Activated CD8-positive, alpha-beta T cell treated with anti-CD3 and anti-CD28 coated beads for 36 hours (primary cell): ENCODE results near the gene CEP250. TPM values are rescaled to one million over a fixed set of nuclear protein-coding genes. Genes with fewer than 3 reads are reported as not detected.
A peak's percentile ranks its signal among the peaks of the same experiment; 100 is the strongest.
"Not testable (repeated sequence)": the region's sequence is repeated elsewhere in the genome, so short reads cannot be mapped to it uniquely, and the experiment has no call there.

Source experiments
- ATAC-seq: fragments of 200-7000 bp; cut with Tn5 transposase; one replicate; pipeline ENCODE4 v1.10.0; 2021; ENCODE audit warnings: mild to moderate bottlenecking, moderate library complexity
- CTCF ChIA-PET: fragments of 350-600 bp; sonication (Branson Sonifier 250); formaldehyde crosslinking; loops from one replicate; lab custom pipeline; 2021; ENCODE audit warnings: antibody characterized with exemption; lab: Charles Lee
- POLR2A ChIA-PET: fragments of 350-600 bp; sonication (Branson Sonifier 250); formaldehyde crosslinking; loops from one replicate; lab custom pipeline; 2021; ENCODE audit warnings: antibody characterized with exemption; lab: Charles Lee
- DNase-seq: peaks from one replicate; pipeline ENCODE4 v3.0.0-alpha.2; 2020
- H3K27ac Mint-ChIP-seq: one replicate; pipeline ENCODE4 v1.8.0; 2021; ENCODE audit warnings: mild to moderate bottlenecking, mixed read lengths
- H3K27me3 Mint-ChIP-seq: one replicate; pipeline ENCODE4 v1.8.0; 2021; ENCODE audit warnings: mixed read lengths
- H3K36me3 Mint-ChIP-seq: one replicate; pipeline ENCODE4 v1.8.0; 2021; ENCODE audit warnings: low read depth, mixed read lengths
- H3K4me1 Mint-ChIP-seq: one replicate; pipeline ENCODE4 v1.8.0; 2021; ENCODE audit warnings: low read depth, mixed read lengths
- H3K4me3 Mint-ChIP-seq: one replicate; pipeline ENCODE4 v1.8.0; 2021; ENCODE audit warnings: mild to moderate bottlenecking, moderate library complexity, mixed read lengths
- H3K9me3 Mint-ChIP-seq: one replicate; pipeline ENCODE4 v1.8.0; 2021; ENCODE audit warnings: mixed read lengths
- intact Hi-C: fragments of 100-400 bp; cut with micrococcal nuclease; formaldehyde crosslinking; loops from one replicate; pipeline ENCODE4 v1.10.0; 2022
- total RNA-seq, 2 experiments: library from RNA; stranded (reverse); gene quantifications; one replicate each; pipeline ENCODE4 v1.2.3, GENCODE V29; 2021
- TF ChIP-seq, protein P1 (sequence below): fragments of 200-600 bp; IDR thresholded peaks from one replicate; pipeline ENCODE4 v1.8.0; 2022; ENCODE audit warnings: antibody characterized with exemption, mild to moderate bottlenecking

Gene CEP250
- total RNA-seq, 2 experiments from 2014 or later: 56.0 to 60.3 TPM

DNA sequence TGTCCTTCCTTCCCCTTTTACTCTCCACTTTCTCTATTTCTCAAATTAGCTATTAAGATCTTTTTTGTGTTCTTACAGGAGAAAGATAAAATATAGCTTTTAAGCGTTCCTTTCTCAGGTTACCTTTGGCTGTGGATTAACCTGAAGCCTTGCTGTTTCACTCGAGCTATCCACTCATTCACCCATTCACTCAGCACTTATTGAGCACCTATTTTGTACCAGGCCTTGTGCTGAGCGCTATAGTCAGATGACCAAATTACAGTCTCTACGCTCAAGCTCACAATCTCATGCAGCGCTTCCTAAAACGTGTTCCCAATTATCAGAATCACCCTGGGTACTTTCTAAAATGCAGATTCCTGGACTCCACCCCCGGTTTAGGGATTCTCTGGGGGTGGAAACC lies 1.8 kb upstream of the CEP250 start:
- TF ChIP-seq, protein P1, sequence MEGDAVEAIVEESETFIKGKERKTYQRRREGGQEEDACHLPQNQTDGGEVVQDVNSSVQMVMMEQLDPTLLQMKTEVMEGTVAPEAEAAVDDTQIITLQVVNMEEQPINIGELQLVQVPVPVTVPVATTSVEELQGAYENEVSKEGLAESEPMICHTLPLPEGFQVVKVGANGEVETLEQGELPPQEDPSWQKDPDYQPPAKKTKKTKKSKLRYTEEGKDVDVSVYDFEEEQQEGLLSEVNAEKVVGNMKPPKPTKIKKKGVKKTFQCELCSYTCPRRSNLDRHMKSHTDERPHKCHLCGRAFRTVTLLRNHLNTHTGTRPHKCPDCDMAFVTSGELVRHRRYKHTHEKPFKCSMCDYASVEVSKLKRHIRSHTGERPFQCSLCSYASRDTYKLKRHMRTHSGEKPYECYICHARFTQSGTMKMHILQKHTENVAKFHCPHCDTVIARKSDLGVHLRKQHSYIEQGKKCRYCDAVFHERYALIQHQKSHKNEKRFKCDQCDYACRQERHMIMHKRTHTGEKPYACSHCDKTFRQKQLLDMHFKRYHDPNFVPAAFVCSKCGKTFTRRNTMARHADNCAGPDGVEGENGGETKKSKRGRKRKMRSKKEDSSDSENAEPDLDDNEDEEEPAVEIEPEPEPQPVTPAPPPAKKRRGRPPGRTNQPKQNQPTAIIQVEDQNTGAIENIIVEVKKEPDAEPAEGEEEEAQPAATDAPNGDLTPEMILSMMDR: no peak
- CTCF ChIA-PET: interaction anchor here (0.7 to 3.5 kb wide), 8 partner anchors 8 to 149 kb away, joined by 3 to 30 read pairs (median 8); no protein-coding TSS in a partner anchor
- H3K9me3 Mint-ChIP-seq: no peaks in the 10 kb centered on the region

DNA sequence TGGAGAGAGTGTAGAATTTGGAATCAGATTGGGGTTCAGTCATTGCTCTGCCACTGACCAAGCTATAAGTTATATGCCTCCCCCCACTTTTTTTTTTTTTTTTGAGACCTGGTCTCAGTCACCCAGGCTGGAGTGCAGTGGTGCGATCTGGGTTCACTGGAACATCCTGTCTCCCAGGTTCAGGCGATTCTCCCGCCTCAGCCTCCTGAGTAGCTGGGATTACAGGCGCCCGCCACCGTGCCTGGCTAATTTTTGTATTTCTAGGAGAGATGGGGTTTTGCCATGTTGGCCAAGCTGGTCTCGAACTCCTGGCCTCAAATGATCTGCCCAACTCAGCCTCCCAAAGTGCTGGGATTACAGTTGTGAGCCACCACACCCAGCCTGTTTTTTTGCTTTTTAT lies 1.3 kb downstream of the CEP250 start:
- H3K9me3 Mint-ChIP-seq, H3K36me3 Mint-ChIP-seq, DNase-seq, H3K27me3 Mint-ChIP-seq, intact Hi-C loops, ATAC-seq, H3K27ac Mint-ChIP-seq: not testable (repeated sequence)
- CTCF ChIA-PET: interaction anchor here (0.7 to 4.5 kb wide), 7 partner anchors 10 to 497 kb away, joined by 3 to 26 read pairs (median 4); partner anchors contain the start of gene SCAND1
- H3K4me3 Mint-ChIP-seq: peak overlapping the region; percentile 90
- POLR2A ChIA-PET: interaction anchor here (0.6 to 3.1 kb wide), 7 partner anchors 10 to 457 kb away, joined by 3 to 19 read pairs (median 6); no protein-coding TSS in a partner anchor
- H3K4me1 Mint-ChIP-seq: peaks cover 22% of the 10 kb centered on the region

More for the DNA sequence above, 1.8 kb upstream of the CEP250 start:
- H3K4me3 Mint-ChIP-seq: peak overlapping the region; percentile 90
- DNase-seq (no peak), ATAC-seq (no peak)
- H3K4me1 Mint-ChIP-seq: peaks cover 21% of the 10 kb centered on the region
- H3K27ac Mint-ChIP-seq: peak overlapping the region; percentile 99
- POLR2A ChIA-PET: interaction anchor here (0.5 to 2.2 kb wide), 3 partner anchors 89 to 1817 kb away, joined by 5 to 8 read pairs (median 6); partner anchors contain the start of gene ERGIC3
- intact Hi-C loops: no loop called here
- no peaks in the 10 kb centered on the region for H3K27me3 Mint-ChIP-seq
- no peaks in the 10 kb centered on the region for H3K36me3 Mint-ChIP-seq

DNA sequence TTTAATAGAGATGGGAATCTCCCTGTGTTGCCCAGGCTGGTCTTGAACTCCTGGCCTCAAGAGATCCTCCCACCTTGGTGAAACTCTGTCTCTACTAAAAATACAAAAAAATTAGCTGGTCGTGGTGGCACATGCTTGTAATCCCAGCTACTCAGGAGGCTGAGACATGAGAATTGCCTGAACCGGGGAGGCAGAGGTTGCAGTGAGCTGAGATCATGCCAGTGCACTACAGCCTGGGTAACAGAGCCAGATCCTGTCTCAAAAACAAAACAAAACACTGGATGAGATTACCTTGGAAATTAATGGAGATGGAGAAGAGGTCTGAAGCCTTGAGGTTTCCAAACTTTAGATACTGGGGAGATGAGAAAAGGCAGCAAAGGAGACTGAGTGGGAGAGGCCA lies 2.1 kb downstream of the CEP250 start:
- intact Hi-C loops, DNase-seq, H3K9me3 Mint-ChIP-seq, H3K27ac Mint-ChIP-seq, H3K4me3 Mint-ChIP-seq, H3K36me3 Mint-ChIP-seq, H3K27me3 Mint-ChIP-seq, ATAC-seq: not testable (repeated sequence)
- H3K4me1 Mint-ChIP-seq: peaks cover 22% of the 10 kb centered on the region
- ChIA-PET CTCF (interaction anchor here (0.9 to 4.5 kb wide), 5 partner anchors 9 to 154 kb away, joined by 3 to 26 read pairs (median 3); no protein-coding TSS in a partner anchor), POLR2A (interaction anchor here (0.6 to 2.4 kb wide), 6 partner anchors 34 to 456 kb away, joined by 3 to 5 read pairs (median 3); partner anchors contain the start of gene UQCC1)

DNA sequence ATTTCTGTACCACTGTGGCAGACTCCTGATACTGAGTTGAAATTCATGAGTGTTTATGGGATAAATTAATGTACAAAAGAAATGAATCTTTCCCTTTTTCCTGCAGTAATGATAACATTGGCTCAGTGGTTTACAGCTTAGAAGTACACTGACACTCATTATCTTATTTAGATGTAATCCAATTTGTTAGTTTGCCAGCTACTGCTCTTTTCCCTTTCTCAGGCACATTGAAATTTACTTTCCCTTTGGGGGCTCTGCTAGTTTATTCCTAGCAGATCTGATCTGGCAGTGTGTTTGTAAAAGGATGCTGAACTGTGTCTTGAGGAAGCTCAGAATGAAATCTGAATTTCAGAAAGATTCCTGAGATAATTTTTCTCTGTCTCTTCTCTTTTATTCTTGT lies 3.0 kb downstream of the CEP250 start:
- H3K27ac Mint-ChIP-seq: no peak overlapping the region
- no peak overlapping the region for H3K4me3 Mint-ChIP-seq
- intact Hi-C loops: no loop called here
- peaks cover 22% of the 10 kb centered on the region for H3K4me1 Mint-ChIP-seq
- CTCF ChIA-PET: interaction anchor here (1.0 to 4.5 kb wide), 3 partner anchors 11 to 155 kb away, joined by 3 to 26 read pairs (median 4); no protein-coding TSS in a partner anchor
- POLR2A ChIA-PET: interaction anchor here (0.5 to 2.4 kb wide), 5 partner anchors 11 to 250 kb away, joined by 3 to 5 read pairs (median 3); partner anchors contain the start of gene UQCC1
- ATAC-seq: no peak
- DNase-seq: no peak
- no peaks in the 10 kb centered on the region for H3K27me3 Mint-ChIP-seq
- peaks cover 5% of the 10 kb centered on the region for H3K36me3 Mint-ChIP-seq
- TF ChIP-seq, protein P1: no peak
- no peaks in the 10 kb centered on the region for H3K9me3 Mint-ChIP-seq

DNA sequence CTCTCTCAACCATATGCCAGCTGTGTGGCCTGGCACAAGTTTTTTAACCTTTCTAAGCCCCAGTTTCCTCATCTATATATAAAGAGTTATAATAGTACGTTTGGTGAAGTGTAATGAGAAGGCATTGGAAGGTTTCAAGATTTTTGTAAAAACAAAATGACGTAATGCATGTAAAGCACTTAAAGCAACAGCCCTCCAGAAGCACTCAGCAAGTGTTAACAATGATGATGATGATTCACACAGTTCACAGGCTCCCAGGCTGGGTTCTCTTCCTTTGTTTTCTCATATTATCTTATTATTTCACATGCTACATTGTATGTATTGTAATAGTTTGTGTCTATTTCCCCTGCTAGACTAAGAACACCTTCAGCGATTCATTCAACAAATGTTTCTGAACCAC lies 6.2 kb downstream of the CEP250 start:
- no peak overlapping the region for H3K27ac Mint-ChIP-seq
- POLR2A ChIA-PET: interaction anchor here (0.8 to 1.5 kb wide), 3 partner anchors 10 to 100 kb away, joined by 3 to 4 read pairs (median 4); no protein-coding TSS in a partner anchor
- no peak overlapping the region for H3K4me3 Mint-ChIP-seq
- no peak for ATAC-seq
- no peaks in the 10 kb centered on the region for H3K9me3 Mint-ChIP-seq
- intact Hi-C loops: no loop called here
- H3K36me3 Mint-ChIP-seq: peaks cover 8% of the 10 kb centered on the region
- no peak for DNase-seq
- TF ChIP-seq, protein P1: no peak
- H3K4me1 Mint-ChIP-seq: peaks cover 8% of the 10 kb centered on the region
- CTCF ChIA-PET: interaction anchor here (0.7 to 4.4 kb wide), 3 partner anchors 8 to 12 kb away, joined by 4 to 42 read pairs (median 4); no protein-coding TSS in a partner anchor
- no peaks in the 10 kb centered on the region for H3K27me3 Mint-ChIP-seq

DNA sequence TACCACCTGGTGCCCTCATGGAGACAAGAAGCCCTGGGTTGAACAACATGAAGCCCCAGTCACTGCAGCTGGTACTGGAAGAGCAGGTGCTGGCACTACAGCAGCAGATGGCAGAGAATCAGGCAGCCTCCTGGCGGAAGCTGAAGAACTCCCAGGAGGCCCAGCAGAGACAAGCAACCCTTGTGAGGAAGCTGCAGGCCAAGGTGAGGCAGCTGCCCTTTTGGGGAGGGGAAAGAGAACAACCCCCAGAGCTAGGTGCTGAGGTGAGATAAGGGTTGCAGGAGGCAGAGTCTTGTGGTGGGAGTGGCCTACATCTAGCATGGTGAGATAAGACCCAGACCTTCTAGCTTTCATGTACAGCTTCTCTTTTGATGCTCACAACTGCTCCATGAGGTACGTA lies 7.0 kb downstream of the CEP250 start:
- TF ChIP-seq, protein P1: no peak
- peaks cover 8% of the 10 kb centered on the region for H3K4me1 Mint-ChIP-seq
- no peak overlapping the region for H3K4me3 Mint-ChIP-seq
- H3K9me3 Mint-ChIP-seq: no peaks in the 10 kb centered on the region
- no peaks in the 10 kb centered on the region for H3K27me3 Mint-ChIP-seq
- no peak for DNase-seq
- no peak for ATAC-seq
- no peak overlapping the region for H3K27ac Mint-ChIP-seq
- H3K36me3 Mint-ChIP-seq: peaks cover 8% of the 10 kb centered on the region
- intact Hi-C loops: no loop called here
- ChIA-PET CTCF (interaction anchor here (0.7 to 4.4 kb wide), 8 partner anchors 9 to 423 kb away, joined by 4 to 42 read pairs (median 8); no protein-coding TSS in a partner anchor), POLR2A (interaction anchor here (1.1 to 1.5 kb wide), 2 partner anchors 10 to 12 kb away, joined by 4 read pairs; no protein-coding TSS in a partner anchor)
